ENCODE results near the gene BAG1.

BAG1 gene

GRCh38 chr9:33264003-33264472, 470 bp downstream of the BAG1 start:
- H3K27ac ChIP-seq: peak overlapping the region; percentile 83

GRCh38 chr9:33263131-33264002, 1.1 kb downstream of the BAG1 start:
- TF ChIP-seq CTCF (IDR thresholded peaks at IDR 0.05) (no peak), ZFX (IDR thresholded peaks at IDR 0.05; ENCODE audit: borderline replicate concordance) (no peak)
- H3K27ac ChIP-seq: peak overlapping the region; percentile 83

More at GRCh38 chr9:33264003-33264472, 470 bp downstream of the BAG1 start:
- TF ChIP-seq CTCF (IDR thresholded peaks at IDR 0.05) (no peak), ZFX (IDR thresholded peaks at IDR 0.05; ENCODE audit: borderline replicate concordance) (no peak)

- H3K27ac ChIP-seq: no peak overlapping the region
- TF ChIP-seq CTCF (IDR thresholded peaks at IDR 0.05) (no peak), ZFX (IDR thresholded peaks at IDR 0.05; ENCODE audit: borderline replicate concordance) (no peak)
Observed at GRCh38 chr9:33260372-33260771, 4.1 kb downstream of the BAG1 start.

GRCh38 chr9:33257276-33257675, 7.2 kb downstream of the BAG1 start:
- H3K27ac ChIP-seq: no peak overlapping the region
- TF ChIP-seq ZFX (IDR thresholded peaks at IDR 0.05; ENCODE audit: borderline replicate concordance) (no peak), CTCF (IDR thresholded peaks at IDR 0.05) (no peak)

- no peak overlapping the region for H3K27ac ChIP-seq
Observed at GRCh38 chr9:33256236-33256635, 8.3 kb downstream of the BAG1 start.

GRCh38 chr9:33255471-33255870, 9.0 kb downstream of the BAG1 start:
- H3K27ac ChIP-seq: no peak overlapping the region
- TF ChIP-seq ZFX (IDR thresholded peaks at IDR 0.05; ENCODE audit: borderline replicate concordance) (no peak), CTCF (IDR thresholded peaks at IDR 0.05) (no peak)

More at GRCh38 chr9:33256236-33256635, 8.3 kb downstream of the BAG1 start:
- TF ChIP-seq CTCF (IDR thresholded peaks at IDR 0.05) (no peak), ZFX (IDR thresholded peaks at IDR 0.05; ENCODE audit: borderline replicate concordance) (no peak)

- no peak overlapping the region for H3K27ac ChIP-seq
- no peak for TF ChIP-seq CTCF (IDR thresholded peaks at IDR 0.05)
- no peak for TF ChIP-seq ZFX (IDR thresholded peaks at IDR 0.05; ENCODE audit: borderline replicate concordance)
Observed at GRCh38 chr9:33255014-33255413, 9.5 kb downstream of the BAG1 start.

Data from 22Rv1 (cell line).